Stomach smooth muscle (tissue), 2 donors: ENCODE results near the gene PIK3R5.

Experiments used
- H3K27ac ChIP-seq: one replicate; pipeline ENCODE4 v1.7.0; 2013; ENCODE audit warnings: mild to moderate bottlenecking, low read length, inconsistent platforms
- H3K27me3 ChIP-seq, 2 donors: one replicate each; pipeline ENCODE4 v1.7.0; 2013; ENCODE audit warnings: low read length in 2 of 2; ENCODE audit not compliant: insufficient read depth in 2 of 2, control insufficient read depth in 1 of 2
- H3K36me3 ChIP-seq, 2 donors: one replicate each; pipeline ENCODE4 v1.7.0; 2013; ENCODE audit warnings: low read length in 2 of 2; ENCODE audit not compliant: control insufficient read depth in 2 of 2, insufficient read depth in 2 of 2
- H3K4me1 ChIP-seq: one replicate; pipeline ENCODE4 v1.7.0; 2013; ENCODE audit warnings: low read length; ENCODE audit not compliant: control insufficient read depth, insufficient read depth
- H3K4me3 ChIP-seq, 2 donors: one replicate each; pipeline ENCODE4 v1.7.0; 2013; ENCODE audit warnings: low read length in 2 of 2
- H3K9ac ChIP-seq, 2 donors: one replicate each; pipeline ENCODE4 v1.7.0; 2013; ENCODE audit warnings: low read length in 2 of 2, mild to moderate bottlenecking in 1 of 2
- H3K9me3 ChIP-seq, 2 donors: one replicate each; pipeline ENCODE4 v1.7.0; 2013; ENCODE audit warnings: low read length in 2 of 2; ENCODE audit not compliant: control insufficient read depth in 2 of 2
- donor health status: healthy.
- donor health status: Pancreatic carcinoma.

Gene PIK3R5

GRCh38 chr17:8909586-8910270, 55.8 kb downstream of the PIK3R5 start:
- Histone ChIP-seq H3K36me3 (no peaks in the 10 kb centered on the region), H3K9ac (no peak overlapping the region), H3K4me3 (no peak overlapping the region), H3K9me3 (no peaks in the 10 kb centered on the region), H3K4me1 (no peaks in the 10 kb centered on the region), H3K27ac (no peak overlapping the region), H3K27me3 (peaks cover 6 to 21% of the 10 kb centered on the region in 2 donors)

GRCh38 chr17:8905331-8905730, 60.2 kb downstream of the PIK3R5 start:
- Histone ChIP-seq H3K27ac (no peak overlapping the region), H3K36me3 (no peaks in the 10 kb centered on the region), H3K9ac (no peak overlapping the region), H3K4me3 (no peak overlapping the region), H3K4me1 (no peaks in the 10 kb centered on the region), H3K9me3 (no peaks in the 10 kb centered on the region), H3K27me3 (peaks cover 0 to 22% of the 10 kb centered on the region in 2 donors)

- no peak overlapping the region for H3K27ac ChIP-seq
- H3K9me3 ChIP-seq, result no peaks in the 10 kb centered on the region
Measured at GRCh38 chr17:8904686-8905085, 60.8 kb downstream of the PIK3R5 start.

GRCh38 chr17:8904201-8904600, 61.3 kb downstream of the PIK3R5 start:
- Histone ChIP-seq H3K27ac (no peak overlapping the region), H3K4me3 (no peak overlapping the region), H3K36me3 (no peaks in the 10 kb centered on the region), H3K9me3 (no peaks in the 10 kb centered on the region), H3K9ac (no peak overlapping the region), H3K27me3 (peaks cover 0 to 18% of the 10 kb centered on the region in 2 donors), H3K4me1 (no peaks in the 10 kb centered on the region)

More at GRCh38 chr17:8904686-8905085, 60.8 kb downstream of the PIK3R5 start:
- no peaks in the 10 kb centered on the region for H3K4me1 ChIP-seq
- no peaks in the 10 kb centered on the region for H3K36me3 ChIP-seq
- no peak overlapping the region for H3K9ac ChIP-seq
- H3K27me3 ChIP-seq, result peaks cover 0 to 20% of the 10 kb centered on the region in 2 donors
- no peak overlapping the region for H3K4me3 ChIP-seq

- Histone ChIP-seq H3K36me3 (no peaks in the 10 kb centered on the region), H3K4me3 (no peak overlapping the region), H3K9ac (no peak overlapping the region), H3K9me3 (no peaks in the 10 kb centered on the region), H3K4me1 (no peaks in the 10 kb centered on the region), H3K27me3 (peaks cover 8 to 20% of the 10 kb centered on the region in 2 donors), H3K27ac (no peak overlapping the region)
Measured at GRCh38 chr17:8900626-8901585, 64.6 kb downstream of the PIK3R5 start.

- Histone ChIP-seq H3K4me3 (no peak overlapping the region), H3K9me3 (no peaks in the 10 kb centered on the region), H3K4me1 (no peaks in the 10 kb centered on the region), H3K27me3 (peaks cover 14 to 17% of the 10 kb centered on the region in 2 donors), H3K9ac (no peak overlapping the region), H3K36me3 (no peaks in the 10 kb centered on the region), H3K27ac (no peak overlapping the region)
Measured at GRCh38 chr17:8900207-8900606, 65.3 kb downstream of the PIK3R5 start.

GRCh38 chr17:8898636-8899035, 66.9 kb downstream of the PIK3R5 start:
- H3K4me1 ChIP-seq, result no peaks in the 10 kb centered on the region
- H3K27ac ChIP-seq, result no peak overlapping the region

GRCh38 chr17:8898126-8898525, 67.4 kb downstream of the PIK3R5 start:
- H3K27me3 ChIP-seq, result peaks cover 7 to 16% of the 10 kb centered on the region in 2 donors
- no peaks in the 10 kb centered on the region for H3K4me1 ChIP-seq
- no peak overlapping the region for H3K4me3 ChIP-seq
- no peak overlapping the region for H3K27ac ChIP-seq
- H3K36me3 ChIP-seq, result no peaks in the 10 kb centered on the region
- H3K9ac ChIP-seq, result no peak overlapping the region
- H3K9me3 ChIP-seq, result no peaks in the 10 kb centered on the region

More at GRCh38 chr17:8898636-8899035, 66.9 kb downstream of the PIK3R5 start:
- no peaks in the 10 kb centered on the region for H3K36me3 ChIP-seq
- no peaks in the 10 kb centered on the region for H3K9me3 ChIP-seq
- peaks cover 7 to 16% of the 10 kb centered on the region in 2 donors for H3K27me3 ChIP-seq
- no peak overlapping the region for H3K9ac ChIP-seq
- no peak overlapping the region for H3K4me3 ChIP-seq

- no peaks in the 10 kb centered on the region for H3K4me1 ChIP-seq
- H3K36me3 ChIP-seq, result no peaks in the 10 kb centered on the region
- H3K27ac ChIP-seq, result no peak overlapping the region
- no peak overlapping the region for H3K9ac ChIP-seq
- H3K4me3 ChIP-seq, result no peak overlapping the region
- no peaks in the 10 kb centered on the region for H3K9me3 ChIP-seq
- peaks cover 7 to 16% of the 10 kb centered on the region in 2 donors for H3K27me3 ChIP-seq
Measured at GRCh38 chr17:8896641-8897635, 68.6 kb downstream of the PIK3R5 start.

GRCh38 chr17:8896087-8896486, 69.4 kb downstream of the PIK3R5 start:
- H3K4me1 ChIP-seq, result no peaks in the 10 kb centered on the region
- H3K27me3 ChIP-seq, result peaks cover 5 to 16% of the 10 kb centered on the region in 2 donors
- no peak overlapping the region for H3K9ac ChIP-seq
- no peak overlapping the region for H3K27ac ChIP-seq
- no peaks in the 10 kb centered on the region for H3K9me3 ChIP-seq
- no peaks in the 10 kb centered on the region for H3K36me3 ChIP-seq
- H3K4me3 ChIP-seq, result no peak overlapping the region
